Measurements from ENCODE around the gene PTAR1. TPM values are rescaled to one million over a fixed set of nuclear protein-coding genes. Genes with fewer than 3 reads are reported as not detected.

Gene PTAR1
- total RNA-seq, 1 donor = 66.6 TPM

- Histone ChIP-seq H3K36me3 (ENCODE audit: insufficient read depth, low read length) (peaks cover 37% of the 10 kb centered on the region), H3K4me3 (ENCODE audit: insufficient read depth, low read length) (no peak overlapping the region), H2AFZ (ENCODE audit: low read length) (no peak overlapping the region), H3K27me3 (ENCODE audit: insufficient read depth, low read length) (no peaks in the 10 kb centered on the region), H4K20me1 (ENCODE audit: insufficient read depth, low read length) (no peaks in the 10 kb centered on the region), H3K4me1 (ENCODE audit: insufficient read depth, low read length) (no peaks in the 10 kb centered on the region), H3K4me2 (ENCODE audit: insufficient read depth, low read length) (no peak overlapping the region), H3K79me2 (ENCODE audit: insufficient read depth, low read length) (peaks cover 5% of the 10 kb centered on the region), H3K27ac (ENCODE audit: low read depth, low read length) (no peak overlapping the region), H3K9me3 (ENCODE audit: low read depth, low read length) (no peaks in the 10 kb centered on the region)
- no peak for TF ChIP-seq CTCF (IDR thresholded peaks at IDR 0.05; ENCODE audit: extremely low read depth, low read depth, low read length)
- DNase-seq (ENCODE audit: insufficient read length, low spot score, missing footprints) = no peak
Observed at GRCh38 chr9:69731348-69731747, 28.5 kb downstream of the PTAR1 start.

GRCh38 chr9:69719983-69720382, 39.8 kb downstream of the PTAR1 start:
- no peak for DNase-seq (ENCODE audit: insufficient read length, low spot score, missing footprints)
- Histone ChIP-seq H3K4me2 (ENCODE audit: insufficient read depth, low read length) (no peak overlapping the region), H4K20me1 (ENCODE audit: insufficient read depth, low read length) (no peaks in the 10 kb centered on the region), H3K79me2 (ENCODE audit: insufficient read depth, low read length) (no peaks in the 10 kb centered on the region), H3K4me1 (ENCODE audit: insufficient read depth, low read length) (no peaks in the 10 kb centered on the region), H3K27ac (ENCODE audit: low read depth, low read length) (no peak overlapping the region), H3K4me3 (ENCODE audit: insufficient read depth, low read length) (no peak overlapping the region), H3K36me3 (ENCODE audit: insufficient read depth, low read length) (peaks cover 45% of the 10 kb centered on the region), H2AFZ (ENCODE audit: low read length) (no peak overlapping the region), H3K27me3 (ENCODE audit: insufficient read depth, low read length) (no peaks in the 10 kb centered on the region), H3K9me3 (ENCODE audit: low read depth, low read length) (no peaks in the 10 kb centered on the region)
- TF ChIP-seq CTCF (IDR thresholded peaks at IDR 0.05; ENCODE audit: extremely low read depth, low read depth, low read length) = no peak

GRCh38 chr9:69719367-69719766, 40.4 kb downstream of the PTAR1 start:
- DNase-seq (ENCODE audit: insufficient read length, low spot score, missing footprints) = no peak
- no peaks in the 10 kb centered on the region for H3K79me2 ChIP-seq (ENCODE audit: insufficient read depth, low read length)
- no peak overlapping the region for H3K4me3 ChIP-seq (ENCODE audit: insufficient read depth, low read length)
- H3K27ac ChIP-seq (ENCODE audit: low read depth, low read length) = no peak overlapping the region
- no peaks in the 10 kb centered on the region for H4K20me1 ChIP-seq (ENCODE audit: insufficient read depth, low read length)
- no peak overlapping the region for H2AFZ ChIP-seq (ENCODE audit: low read length)
- TF ChIP-seq CTCF (IDR thresholded peaks at IDR 0.05; ENCODE audit: extremely low read depth, low read depth, low read length) = no peak
- H3K36me3 ChIP-seq (ENCODE audit: insufficient read depth, low read length) = peaks cover 41% of the 10 kb centered on the region
- H3K9me3 ChIP-seq (ENCODE audit: low read depth, low read length) = no peaks in the 10 kb centered on the region
- no peaks in the 10 kb centered on the region for H3K4me1 ChIP-seq (ENCODE audit: insufficient read depth, low read length)
- H3K4me2 ChIP-seq (ENCODE audit: insufficient read depth, low read length) = no peak overlapping the region
- no peaks in the 10 kb centered on the region for H3K27me3 ChIP-seq (ENCODE audit: insufficient read depth, low read length)

- Histone ChIP-seq H3K27me3 (ENCODE audit: insufficient read depth, low read length) (no peaks in the 10 kb centered on the region), H2AFZ (ENCODE audit: low read length) (no peak overlapping the region), H3K79me2 (ENCODE audit: insufficient read depth, low read length) (no peaks in the 10 kb centered on the region), H4K20me1 (ENCODE audit: insufficient read depth, low read length) (no peaks in the 10 kb centered on the region), H3K4me3 (ENCODE audit: insufficient read depth, low read length) (no peak overlapping the region), H3K9me3 (ENCODE audit: low read depth, low read length) (no peaks in the 10 kb centered on the region), H3K4me2 (ENCODE audit: insufficient read depth, low read length) (no peak overlapping the region), H3K27ac (ENCODE audit: low read depth, low read length) (no peak overlapping the region), H3K36me3 (ENCODE audit: insufficient read depth, low read length) (peaks cover 32% of the 10 kb centered on the region), H3K4me1 (ENCODE audit: insufficient read depth, low read length) (no peaks in the 10 kb centered on the region)
- no peak for TF ChIP-seq CTCF (IDR thresholded peaks at IDR 0.05; ENCODE audit: extremely low read depth, low read depth, low read length)
- no peak for DNase-seq (ENCODE audit: insufficient read length, low spot score, missing footprints)
Observed at GRCh38 chr9:69718218-69718617, 41.6 kb downstream of the PTAR1 start.
